Testis (tissue), 3 donors: ENCODE results near the gene PKNOX2. TPM values are rescaled to one million over a fixed set of nuclear protein-coding genes. Genes with fewer than 3 reads are reported as not detected.

ENCODE experiments used
- DNase-seq: peaks from one replicate; pipeline ENCODE4 v3.0.0-alpha.2; 2019
- H3K27ac ChIP-seq, 2 donors: fragments of 200-600 bp; sonication (generic); one replicate each; pipeline ENCODE4 v1.5.1; 2019
- H3K27me3 ChIP-seq: fragments of 200-600 bp; sonication (generic); one replicate; pipeline ENCODE4 v1.5.1; 2019
- H3K36me3 ChIP-seq: fragments of 200-600 bp; sonication (generic); one replicate; pipeline ENCODE4 v1.5.1; 2017; ENCODE audit warnings: low read depth; ENCODE audit errors: missing control alignments
- H3K4me1 ChIP-seq: fragments of 200-600 bp; sonication (generic); one replicate; pipeline ENCODE4 v1.5.1; 2019
- H3K4me3 ChIP-seq, 2 donors: fragments of 200-600 bp; sonication (generic); one replicate each; pipeline ENCODE4 v1.5.1; 2017 to 2019
- H3K9me3 ChIP-seq: fragments of 200-600 bp; sonication (generic); one replicate; pipeline ENCODE4 v1.5.1; 2017
- CTCF ChIP-seq, 3 experiments: fragments of 450-650 bp in 2 of 3; fragments of 200-600 bp in 1 of 3; sonication (generic) in 1 of 3; IDR thresholded peaks; one replicate each; pipeline ENCODE4 v1.5.1; 2016 to 2019; ENCODE audit warnings: antibody characterized with exemption in 3 of 3, mild to moderate bottlenecking in 2 of 3, moderate library complexity in 1 of 3
- POLR2A ChIP-seq: fragments of 450-650 bp; IDR thresholded peaks from one replicate; pipeline ENCODE4 v1.6.1; 2017; ENCODE audit warnings: antibody characterized with exemption, mild to moderate bottlenecking, moderate library complexity
- WGBS, 2 donors: methylation state at CpG; one replicate each; pipeline ENCODE4 v1.1.5; 2018; 5-methylcytosine and 5-hydroxymethylcytosine counted together
- intact Hi-C: fragments of 100-400 bp; cut with DNase I; formaldehyde crosslinking; loops from one replicate; pipeline ENCODE4 v1.15.1; 2023; ENCODE audit warnings: low total_unique reads
- polyA plus RNA-seq: library from polyadenylated mRNA; stranded (reverse); fragments of 350-450 nt; fragmentation: Illumina TruSeq; extraction: RNeasy Lipid Tissue Mini Kit (QIAGEN cat#74804); gene quantifications from one replicate; pipeline ENCODE4 v1.2.3, GENCODE V29; 2014; ENCODE audit warnings: low read depth, low replicate concordance; ENCODE audit not compliant: insufficient read depth
- total RNA-seq, 2 donors: library from RNA; depleted of rRNA; stranded (reverse); fragments of >200 nt; gene quantifications; one replicate each; pipeline ENCODE4 v1.2.3, GENCODE V29; 2016

The PKNOX2 gene
- total and polyA plus RNA-seq, 3 donors from 2014 or later, result 5.5 to 10.4 (median 7.3) TPM

GRCh38 chr11:125378083-125378482, 213.5 kb downstream of the PKNOX2 start:
- TF ChIP-seq POLR2A (no peak), CTCF (IDR thresholded peaks at IDR 0.05) (no peak)
- intact Hi-C loops, result no loop called here
- no peaks in the 10 kb centered on the region for H3K4me1 ChIP-seq
- H3K4me3 ChIP-seq, result no peak overlapping the region
- 97 to 100% methylated on average over 5 to 7 of the region's 7 CpGs for WGBS, 2 donors
- no peak for DNase-seq
- no peaks in the 10 kb centered on the region for H3K9me3 ChIP-seq
- H3K27me3 ChIP-seq, result no peaks in the 10 kb centered on the region
- no peaks in the 10 kb centered on the region for H3K36me3 ChIP-seq
- no peak overlapping the region for H3K27ac ChIP-seq

GRCh38 chr11:125378571-125378970, 214.0 kb downstream of the PKNOX2 start:
- intact Hi-C loops, result no loop called here
- TF ChIP-seq POLR2A (no peak), CTCF (IDR thresholded peaks at IDR 0.05) (no peak)
- DNase-seq, result no peak
- 69 to 73% methylated on average over 6 of the region's 6 CpGs for WGBS, 2 donors
- Histone ChIP-seq H3K4me1 (no peaks in the 10 kb centered on the region), H3K27ac (no peak overlapping the region), H3K4me3 (no peak overlapping the region), H3K27me3 (no peaks in the 10 kb centered on the region), H3K36me3 (no peaks in the 10 kb centered on the region), H3K9me3 (no peaks in the 10 kb centered on the region)

GRCh38 chr11:125379565-125379964, 215.0 kb downstream of the PKNOX2 start:
- WGBS, 2 donors, result 77 to 79% methylated on average over 5 of the region's 5 CpGs
- H3K27me3 ChIP-seq, result no peaks in the 10 kb centered on the region
- TF ChIP-seq POLR2A (no peak), CTCF (IDR thresholded peaks at IDR 0.05) (no peak)

GRCh38 chr11:125379981-125380380, 215.4 kb downstream of the PKNOX2 start:
- Histone ChIP-seq H3K4me1 (no peaks in the 10 kb centered on the region), H3K27me3 (no peaks in the 10 kb centered on the region), H3K36me3 (no peaks in the 10 kb centered on the region), H3K4me3 (no peak overlapping the region), H3K27ac (no peak overlapping the region), H3K9me3 (no peaks in the 10 kb centered on the region)
- intact Hi-C loops, result no loop called here
- WGBS, 2 donors, result 88 to 89% methylated on average over 14 of the region's 14 CpGs
- TF ChIP-seq CTCF (IDR thresholded peaks at IDR 0.05), result no peak
- TF ChIP-seq POLR2A, result no peak
- no peak for DNase-seq

More at GRCh38 chr11:125379565-125379964, 215.0 kb downstream of the PKNOX2 start:
- Histone ChIP-seq H3K36me3 (no peaks in the 10 kb centered on the region), H3K27ac (no peak overlapping the region), H3K4me1 (no peaks in the 10 kb centered on the region), H3K9me3 (no peaks in the 10 kb centered on the region), H3K4me3 (no peak overlapping the region)
- intact Hi-C loops, result no loop called here
- no peak for DNase-seq

GRCh38 chr11:125380756-125381445, 216.3 kb downstream of the PKNOX2 start:
- TF ChIP-seq POLR2A, result no peak
- DNase-seq, result no peak
- Histone ChIP-seq H3K9me3 (no peaks in the 10 kb centered on the region), H3K27me3 (no peaks in the 10 kb centered on the region), H3K36me3 (no peaks in the 10 kb centered on the region), H3K4me3 (no peak overlapping the region), H3K27ac (no peak overlapping the region), H3K4me1 (no peaks in the 10 kb centered on the region)
- intact Hi-C loops, result no loop called here
- WGBS, 2 donors, result 95 to 96% methylated on average over 8 to 9 of the region's 9 CpGs
